ENCODE measurements around the gene UBTF.

The UBTF gene

GRCh38 chr17:44164476-44164875 is 55.0 kb downstream of the UBTF start:
- no peak for DNase-seq

- DNase-seq: no peak
These were observed 59.8 kb downstream of the UBTF start for GRCh38 chr17:44159519-44160210.

- DNase-seq: no peak
These were observed 64.0 kb downstream of the UBTF start for GRCh38 chr17:44155488-44155887.

Data from bone marrow (tissue), 2 donors.